Activated CD4-positive, alpha-beta T cell treated with anti-CD3 and anti-CD28 coated beads, Interleukin-2, amount 50 U/mL, for 16 hours (primary cell): ENCODE results near the gene CDKN1C.

ENCODE experiments used
- DNase-seq: peaks from one replicate; pipeline ENCODE4 v3.0.0-alpha.2; 2020

The CDKN1C gene

GRCh38 chr11:2887515-2888195 lies 2.1 kb upstream of the CDKN1C start:
- no peak for DNase-seq

- no peak for DNase-seq
Measured at GRCh38 chr11:2886936-2887335, 1.4 kb upstream of the CDKN1C start.

- DNase-seq, result no peak
Measured at GRCh38 chr11:2886191-2886894, 768 bp upstream of the CDKN1C start.

- no peak for DNase-seq
Measured at GRCh38 chr11:2885017-2885677, 428 bp downstream of the CDKN1C start.

- DNase-seq, result no peak
Measured at GRCh38 chr11:2883979-2884815, 1.4 kb downstream of the CDKN1C start.

- DNase-seq, result no peak
Measured at GRCh38 chr11:2883640-2883978, 2.0 kb downstream of the CDKN1C start.

GRCh38 chr11:2882396-2883110 lies 3.0 kb downstream of the CDKN1C start:
- DNase-seq, result no peak

- DNase-seq, result no peak
Measured at GRCh38 chr11:2881981-2882375, 3.6 kb downstream of the CDKN1C start.

- DNase-seq, result no peak
Measured at GRCh38 chr11:2881076-2881980, 4.2 kb downstream of the CDKN1C start.

GRCh38 chr11:2880646-2881045 lies 4.9 kb downstream of the CDKN1C start:
- no peak for DNase-seq

GRCh38 chr11:2878782-2879181 lies 6.8 kb downstream of the CDKN1C start:
- DNase-seq, result no peak

- DNase-seq, result no peak
Measured at GRCh38 chr11:2877474-2877873, 8.1 kb downstream of the CDKN1C start.

- no peak for DNase-seq
Measured at GRCh38 chr11:2874963-2875362, 10.6 kb downstream of the CDKN1C start.

GRCh38 chr11:2870969-2871680 lies 14.4 kb downstream of the CDKN1C start:
- DNase-seq, result no peak

- DNase-seq, result no peak
Measured at GRCh38 chr11:2870460-2870859, 15.1 kb downstream of the CDKN1C start.

GRCh38 chr11:2869561-2870427 lies 15.8 kb downstream of the CDKN1C start:
- DNase-seq, result no peak

GRCh38 chr11:2869134-2869526 lies 16.4 kb downstream of the CDKN1C start:
- no peak for DNase-seq

GRCh38 chr11:2868506-2869133 lies 17.0 kb downstream of the CDKN1C start:
- no peak for DNase-seq
